Middle frontal gyrus (tissue), 1 donor: Measurements from ENCODE around the gene MLNR.

Experiments used
- DNase-seq: peaks from one replicate; pipeline ENCODE4 v3.0.0-alpha.2; 2015; ENCODE audit warnings: low spot score; ENCODE audit errors: extremely low spot score

Gene MLNR

DNA sequence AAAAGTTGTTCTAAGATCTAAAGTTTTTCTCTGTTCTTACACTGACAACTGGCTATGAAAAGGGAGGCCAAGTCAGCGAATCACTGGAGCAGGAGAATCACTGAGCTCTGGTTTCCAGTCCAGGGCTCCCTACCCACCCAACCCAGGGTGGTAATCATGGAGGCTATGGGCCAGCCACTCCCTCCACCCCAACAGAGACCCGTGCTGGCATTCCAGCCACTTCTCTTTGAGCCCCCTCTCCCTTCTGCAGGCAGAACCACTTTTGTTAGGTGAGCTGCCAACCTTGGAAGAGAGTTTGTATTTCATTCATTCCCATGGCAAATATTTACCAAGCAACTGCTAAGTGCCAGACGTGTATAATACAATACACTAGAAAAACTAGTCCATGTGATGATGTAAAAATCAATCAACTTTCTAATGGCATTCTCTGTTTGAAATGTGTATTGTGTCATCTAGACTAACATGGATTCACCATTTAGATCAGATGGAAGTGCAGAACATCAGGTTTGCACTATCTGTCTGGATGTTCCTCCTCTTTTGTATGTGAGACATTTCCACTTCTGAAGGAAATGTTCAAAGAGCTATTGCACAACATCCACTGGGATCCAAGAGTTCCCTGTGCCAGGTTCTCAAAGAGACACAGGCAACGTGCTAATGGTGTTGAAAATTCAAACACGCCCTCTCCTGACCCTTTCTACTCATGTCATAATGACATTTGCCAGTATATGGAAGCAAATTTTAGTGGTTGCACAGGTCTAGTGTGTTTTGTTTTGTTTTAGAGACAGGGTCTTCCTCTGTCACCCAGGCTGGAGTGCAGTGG, 5.3 kb downstream of the MLNR start:
- no peak for DNase-seq

DNA sequence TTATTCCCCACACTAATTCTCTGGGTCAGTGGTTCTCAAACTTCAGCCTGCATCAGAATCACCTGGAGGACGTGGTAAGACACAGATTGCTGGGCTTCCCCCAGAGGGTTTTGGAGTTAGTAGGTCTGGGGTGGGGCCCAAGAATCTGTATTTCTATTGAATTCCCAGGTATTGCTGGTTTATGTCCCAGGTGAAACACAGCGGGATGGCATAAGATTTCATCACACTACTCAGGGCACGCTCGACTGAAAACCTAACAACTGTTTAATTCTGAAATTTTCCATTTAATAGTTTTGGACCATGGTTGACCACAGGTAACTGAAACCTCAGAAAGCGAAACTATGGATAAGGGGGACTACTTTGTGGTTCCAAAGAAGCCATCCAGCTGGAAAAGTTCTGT, 6.5 kb downstream of the MLNR start:
- no peak for DNase-seq

DNA sequence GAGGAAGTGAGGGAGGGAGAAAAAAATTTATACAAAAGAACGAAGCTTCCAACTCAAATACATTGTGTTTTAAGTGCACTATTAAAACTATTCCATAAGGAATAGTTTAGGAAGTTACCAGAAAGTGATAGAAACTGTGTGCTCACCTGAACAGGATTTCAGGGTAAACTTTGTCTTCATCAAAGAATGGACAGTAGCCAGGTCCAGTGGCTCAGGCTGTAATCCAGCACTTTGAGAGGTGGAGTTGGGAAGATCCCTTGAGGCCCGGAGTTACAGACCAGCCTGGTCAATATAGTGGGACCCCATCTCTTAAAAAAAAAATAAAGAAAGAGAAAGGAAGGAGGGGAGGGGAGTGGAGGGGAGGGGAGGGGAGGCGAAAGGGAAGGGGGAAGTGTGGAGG, 14.6 kb downstream of the MLNR start:
- DNase-seq = no peak

DNA sequence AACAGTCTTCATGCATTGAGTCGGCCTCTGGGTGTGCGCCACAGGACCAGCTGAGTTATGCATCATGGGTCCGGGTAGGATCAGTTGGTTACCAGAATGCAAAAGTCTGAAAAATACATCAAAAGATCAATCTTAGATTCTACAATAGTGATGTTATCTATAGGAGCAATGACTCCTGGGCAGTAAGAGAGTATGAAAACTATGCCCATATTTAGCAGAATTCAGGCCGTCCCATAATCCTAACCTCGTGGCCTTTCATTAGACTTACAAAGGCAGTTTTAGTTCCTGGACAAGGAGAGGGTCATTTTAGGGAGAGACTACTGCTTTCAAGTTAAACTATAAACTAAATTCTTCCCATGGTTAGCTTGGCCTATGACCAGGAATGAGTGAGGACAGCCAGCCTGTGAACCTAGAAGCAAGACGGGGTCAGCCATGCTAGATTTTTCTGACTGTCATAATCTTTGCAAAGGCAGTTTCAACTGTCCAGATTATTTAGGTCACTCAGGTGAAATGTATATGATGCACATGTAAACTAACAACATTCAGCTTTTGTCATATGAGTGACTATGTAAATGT, 15.8 kb downstream of the MLNR start:
- no peak for DNase-seq

DNA sequence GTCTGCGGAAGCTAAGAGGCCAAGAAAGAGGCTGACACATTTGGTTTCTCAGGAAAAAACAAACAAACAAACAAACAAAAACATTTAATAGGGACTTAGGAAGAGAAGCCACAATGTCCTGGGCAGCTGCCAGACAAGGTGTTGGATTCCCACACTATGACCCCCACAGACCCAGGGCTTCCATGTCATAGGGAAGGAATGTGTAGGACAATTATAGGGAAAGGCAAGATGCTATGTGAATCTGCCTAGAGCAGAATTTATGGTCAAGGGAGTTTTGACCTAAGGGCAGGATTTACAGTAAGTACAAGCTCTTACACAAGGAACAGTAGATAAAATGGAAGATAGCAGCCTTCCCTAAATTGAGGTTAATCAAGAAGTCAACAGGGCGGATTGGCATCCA, 18.5 kb downstream of the MLNR start:
- DNase-seq = no peak

DNA sequence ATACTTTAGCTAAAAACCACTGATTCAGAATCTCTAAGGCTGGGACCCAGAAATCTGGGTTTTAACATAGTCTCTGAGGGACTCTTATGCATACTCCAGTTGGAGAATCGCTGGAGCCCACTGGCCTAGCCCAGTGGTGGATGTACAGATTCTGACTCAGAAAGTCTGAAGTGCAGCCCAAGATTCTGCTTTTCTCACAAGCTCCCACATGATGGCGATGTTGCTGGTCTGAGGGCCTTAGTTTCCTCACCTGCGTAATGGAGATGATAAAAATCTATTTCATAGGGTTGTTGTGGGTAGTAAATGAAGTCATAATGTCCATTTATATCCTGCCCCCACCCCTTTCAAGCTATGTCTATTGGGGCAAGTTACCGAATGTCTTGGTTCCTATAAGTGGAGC, 19.9 kb downstream of the MLNR start:
- no peak for DNase-seq

DNA sequence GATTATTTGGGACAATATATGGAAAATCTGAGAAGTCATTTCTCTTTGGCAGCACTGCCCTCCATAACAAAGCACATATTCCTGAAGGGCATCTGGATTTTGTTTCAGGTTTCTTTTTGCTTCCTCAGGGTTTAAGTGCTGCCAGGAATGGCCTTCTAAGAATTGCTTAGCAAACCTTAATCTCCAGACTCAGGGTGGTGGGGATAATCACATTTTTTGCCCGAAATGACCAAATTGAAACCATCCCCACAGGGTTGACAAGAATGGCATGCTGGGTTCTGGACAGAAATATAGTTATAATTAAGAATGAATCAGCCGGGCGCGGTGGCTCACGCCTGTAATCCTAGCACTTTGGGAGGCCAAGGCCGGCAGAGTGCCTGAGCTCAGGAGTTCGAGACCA, 21.2 kb downstream of the MLNR start:
- no peak for DNase-seq

DNA sequence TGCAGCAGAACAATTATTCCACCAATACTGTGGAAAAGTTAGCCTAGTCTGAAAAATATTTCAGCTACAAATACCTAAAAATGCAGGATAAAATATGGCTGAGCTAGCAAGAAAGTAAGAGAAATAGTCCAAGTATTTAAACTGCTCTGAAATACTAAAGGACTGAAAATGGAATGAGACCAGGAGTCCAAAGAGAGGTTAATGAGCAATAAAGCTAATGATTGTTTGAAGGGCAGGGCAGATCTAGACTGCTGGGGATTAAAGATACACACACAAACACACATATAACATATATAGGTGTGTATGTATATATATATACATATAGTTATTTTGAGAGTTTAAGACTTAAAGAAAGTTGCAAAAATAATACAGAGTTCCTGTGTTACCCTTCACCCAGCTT, 25.0 kb downstream of the MLNR start:
- no peak for DNase-seq

DNA sequence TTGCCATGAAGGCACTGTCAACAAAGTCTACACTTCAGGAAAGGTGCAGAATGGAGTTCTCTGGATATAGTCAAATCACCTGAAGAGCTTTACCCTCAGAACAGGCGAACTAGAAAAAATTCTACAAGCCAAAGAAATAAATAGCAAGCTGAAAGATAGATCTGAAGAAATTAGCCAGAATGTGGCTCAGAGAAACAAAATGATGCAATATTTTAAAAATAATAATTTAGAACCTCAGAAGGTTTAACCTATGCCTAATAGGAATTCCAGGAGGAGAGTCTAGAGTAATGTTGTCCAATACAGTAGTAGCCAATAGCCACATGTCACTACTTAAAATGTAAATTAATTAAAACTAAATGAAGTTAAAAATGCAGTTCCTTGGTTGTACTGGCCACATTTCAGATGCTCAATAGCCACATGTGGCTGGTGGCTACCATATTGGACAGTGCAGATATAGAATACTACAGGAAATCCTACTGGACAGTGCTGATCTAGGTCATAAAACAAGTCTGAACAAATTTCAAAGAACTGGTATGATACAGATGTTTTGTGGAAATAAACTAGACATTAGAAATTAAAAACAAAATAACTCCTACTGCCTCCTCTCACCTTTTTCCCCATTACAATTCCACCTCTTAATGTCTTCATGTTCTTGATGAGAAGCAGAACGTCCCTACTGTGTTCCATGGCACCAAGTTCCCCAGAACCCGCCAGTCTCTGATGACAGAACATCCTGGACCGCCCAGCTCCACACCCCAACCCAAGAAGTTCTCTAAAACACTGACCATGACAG, 26.9 kb downstream of the MLNR start:
- DNase-seq = no peak

DNA sequence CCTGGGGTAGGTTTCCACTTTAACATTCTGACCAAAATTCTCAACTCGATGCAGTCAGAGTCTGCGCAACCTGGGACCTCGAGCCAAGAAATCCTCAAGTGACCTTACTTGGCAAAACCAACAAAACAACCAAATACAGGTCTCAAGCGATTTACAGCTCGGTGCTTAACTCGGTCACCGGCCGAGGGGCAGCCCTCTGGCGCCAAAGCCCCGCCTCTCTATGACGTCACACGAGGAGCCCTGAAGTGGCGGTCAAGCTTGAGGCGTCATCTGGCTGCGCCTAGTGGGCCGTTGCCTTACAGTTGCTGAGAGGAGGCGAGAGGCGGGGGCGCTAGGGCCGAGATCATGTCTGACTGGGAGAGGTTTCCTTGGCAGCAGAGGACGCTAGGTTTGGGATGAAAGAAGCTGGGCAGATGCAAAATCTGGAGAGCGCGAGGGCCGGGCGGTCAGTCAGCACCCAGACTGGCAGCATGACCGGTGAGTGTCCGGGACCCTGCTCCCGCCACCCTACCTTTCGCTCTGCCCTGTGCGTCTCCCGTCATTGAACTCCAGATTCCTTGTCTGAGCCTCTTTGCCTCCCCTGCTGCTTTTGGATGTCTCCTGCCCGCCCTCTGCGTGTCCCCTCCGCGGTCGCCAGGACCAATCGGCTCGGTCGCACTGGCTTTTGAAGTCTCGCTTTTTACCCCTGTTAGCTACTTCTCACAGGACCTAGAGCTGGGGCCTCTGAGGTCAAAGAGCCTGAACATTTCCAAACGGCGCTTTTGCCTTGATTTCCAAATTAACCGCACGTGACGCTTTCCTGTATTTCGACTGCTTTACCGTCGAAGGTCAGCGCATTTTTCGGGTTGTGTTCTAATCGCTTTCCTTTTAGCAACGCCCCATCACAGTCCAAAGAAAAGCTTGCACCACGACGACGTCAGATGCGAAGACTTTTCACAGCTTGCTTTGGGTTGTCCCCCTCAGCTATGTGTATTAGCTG, 27.8 kb downstream of the MLNR start, which contains the start of gene CDADC1:
CDADC1 (plus strand) TSS at position 283 of the 979 bp plus-strand sequence; CDS start at position 396, 113 bp downstream.
- DNase-seq = peak; percentile 96

DNA sequence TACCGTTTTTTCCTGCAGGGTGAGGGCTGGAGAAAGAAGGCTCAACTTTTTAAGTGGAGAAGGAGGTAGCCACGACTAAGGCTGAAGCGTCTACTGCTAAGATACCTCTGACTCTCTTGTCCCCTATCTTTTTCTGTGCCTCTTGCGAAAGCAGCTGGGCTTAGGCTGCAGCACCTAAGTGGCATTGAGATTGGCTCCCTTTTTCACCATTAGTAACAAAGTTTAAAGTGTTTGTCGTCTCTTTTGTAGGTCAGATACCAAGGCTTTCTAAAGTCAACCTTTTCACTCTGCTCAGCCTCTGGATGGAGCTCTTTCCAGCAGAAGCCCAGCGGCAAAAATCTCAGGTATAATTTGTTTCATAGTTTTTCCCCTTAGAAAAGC, 28.5 kb downstream of the MLNR start:
- DNase-seq = no peak

DNA sequence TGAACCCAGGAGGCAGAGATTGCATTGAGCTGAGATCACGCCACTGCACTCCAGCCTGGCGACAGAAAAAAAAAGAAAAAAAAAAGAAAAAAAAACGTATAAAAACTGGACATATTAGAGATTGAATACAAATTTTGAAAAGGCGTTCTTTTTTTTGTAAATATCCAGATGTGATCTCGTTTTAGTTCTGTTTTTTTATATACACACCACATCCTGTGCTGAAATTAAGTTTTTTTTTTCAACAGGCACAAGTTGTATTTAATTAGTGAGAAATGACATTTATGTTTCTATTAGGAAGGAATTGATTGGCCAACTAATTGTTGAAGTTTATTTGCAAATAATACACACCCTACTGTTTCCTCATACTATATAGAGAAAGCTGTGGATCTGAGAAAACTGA, 31.2 kb downstream of the MLNR start:
- DNase-seq = no peak

DNA sequence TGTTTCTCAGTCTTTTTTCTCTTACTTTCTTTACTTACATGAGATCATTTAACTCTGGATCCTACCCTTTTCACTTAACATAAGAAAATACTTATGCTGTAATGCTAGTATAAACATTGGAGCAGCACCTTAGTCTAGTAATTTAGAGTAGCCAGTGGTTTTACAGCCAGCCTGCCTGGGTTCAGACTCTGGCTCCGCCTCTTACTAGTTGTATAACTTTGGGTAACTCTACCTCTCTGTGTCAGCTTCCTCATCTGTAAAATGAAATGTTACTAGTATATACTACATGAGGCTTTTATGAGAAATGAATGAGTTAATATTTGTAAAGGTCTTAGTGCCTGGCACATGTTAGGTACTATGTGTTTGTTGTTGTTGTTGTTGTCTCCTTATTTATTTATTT, 33.2 kb downstream of the MLNR start:
- DNase-seq = no peak

DNA sequence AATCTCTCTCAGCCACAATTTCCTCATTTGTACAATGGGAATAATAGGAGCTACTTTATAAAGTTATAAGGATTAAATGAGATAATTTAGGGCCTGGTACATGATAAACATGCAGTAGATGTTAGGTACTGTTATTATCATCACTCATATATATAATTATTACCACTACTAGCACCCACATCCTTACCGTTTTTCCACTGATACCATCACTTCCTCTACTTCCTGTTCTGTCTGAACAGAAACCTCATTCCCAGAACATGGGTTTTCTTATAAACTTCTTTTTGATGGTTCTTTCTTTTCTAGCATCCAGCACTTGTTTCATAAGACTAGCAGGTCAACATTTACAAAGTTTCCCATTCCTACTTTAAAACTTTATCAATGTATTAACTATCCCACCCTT, 33.9 kb downstream of the MLNR start:
- no peak for DNase-seq

DNA sequence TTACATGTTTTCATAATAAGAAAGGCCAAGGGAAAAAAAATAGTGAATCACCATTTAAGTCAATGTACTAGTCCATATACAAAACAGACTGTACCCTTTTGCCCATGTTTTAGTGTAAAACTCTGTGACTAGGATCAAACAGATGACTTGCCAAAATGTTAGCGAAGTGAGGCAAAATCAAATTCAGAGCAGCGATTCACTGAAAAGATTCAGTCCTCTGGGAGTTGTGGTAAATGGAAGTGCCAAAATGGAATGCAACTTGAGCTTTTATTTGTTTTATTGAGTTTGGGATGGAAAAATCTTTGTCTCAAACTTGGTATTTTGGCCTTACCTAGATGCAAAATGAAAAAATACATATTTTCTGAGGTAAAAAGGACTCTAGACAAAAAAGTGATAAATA, 36.7 kb downstream of the MLNR start:
- DNase-seq = no peak

DNA sequence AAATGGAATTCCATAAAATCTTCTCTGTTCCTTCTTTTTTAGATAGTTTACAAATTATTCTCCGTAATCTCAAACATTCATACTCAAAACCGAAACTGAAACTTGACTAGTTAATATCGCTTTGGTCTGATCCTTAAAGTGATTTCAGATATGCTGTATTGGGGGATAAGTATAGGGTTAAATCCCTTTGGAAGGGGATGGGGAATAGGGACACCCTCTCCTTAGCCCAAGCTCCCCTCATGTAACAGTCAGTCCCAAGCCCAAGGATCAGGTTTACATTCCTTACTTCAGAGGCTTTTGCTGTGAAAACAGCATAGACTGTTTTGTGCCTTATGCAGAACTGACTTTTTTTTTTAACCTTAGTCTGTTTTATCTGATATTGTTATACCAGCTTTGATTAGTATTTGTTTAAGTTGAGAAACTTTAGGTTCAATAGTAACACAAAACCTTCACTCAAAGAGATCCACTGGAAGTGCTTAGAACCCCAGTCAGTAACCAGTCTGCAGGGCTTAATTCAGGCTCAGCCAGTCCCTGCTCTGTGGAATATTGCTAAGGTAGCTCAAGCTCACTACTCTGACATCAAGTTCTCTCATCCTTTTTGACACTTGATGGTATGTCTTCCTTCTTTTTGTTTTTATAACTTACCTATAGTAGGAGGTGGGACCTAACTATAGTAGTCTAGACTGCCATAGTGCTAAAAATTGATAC, 38.1 kb downstream of the MLNR start:
- no peak for DNase-seq

DNA sequence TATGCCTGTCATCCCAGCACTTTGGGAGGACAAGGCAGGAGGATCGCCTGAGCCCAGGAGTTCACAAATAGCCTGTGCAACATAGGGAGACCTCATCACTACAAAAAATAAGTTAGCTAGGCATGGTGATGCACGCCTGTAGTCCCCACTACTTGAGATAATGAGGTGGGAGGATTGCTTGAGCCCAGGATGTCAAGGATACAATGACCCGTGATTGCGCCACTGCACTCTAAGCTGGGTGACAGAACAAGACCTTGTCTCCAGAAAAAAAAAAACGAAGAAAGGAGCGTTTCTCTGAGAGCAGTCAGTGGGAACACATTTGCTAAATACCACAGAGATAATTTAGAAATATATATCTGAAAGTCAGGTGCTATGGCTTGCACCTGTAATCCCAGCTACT, 39.4 kb downstream of the MLNR start:
- DNase-seq = no peak

DNA sequence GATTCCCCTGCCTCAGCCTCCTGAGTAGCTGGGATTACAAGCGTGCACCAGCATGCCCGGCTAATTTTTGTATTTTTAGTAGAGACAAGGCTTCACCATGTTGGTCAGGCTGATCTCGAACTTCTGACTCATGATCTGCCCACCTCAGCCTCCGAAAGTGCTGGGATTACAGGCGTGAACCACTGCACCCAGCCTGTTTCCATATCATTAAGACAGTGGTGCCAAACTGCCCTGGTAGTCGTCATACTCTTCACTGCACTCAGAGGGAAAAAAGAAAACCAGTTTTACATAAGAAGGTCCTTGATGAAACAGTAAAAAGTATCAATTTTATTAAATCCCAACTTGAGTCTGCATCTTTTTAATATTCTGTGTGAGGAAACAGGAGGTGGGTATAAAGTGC, 42.5 kb downstream of the MLNR start:
- DNase-seq = no peak

DNA sequence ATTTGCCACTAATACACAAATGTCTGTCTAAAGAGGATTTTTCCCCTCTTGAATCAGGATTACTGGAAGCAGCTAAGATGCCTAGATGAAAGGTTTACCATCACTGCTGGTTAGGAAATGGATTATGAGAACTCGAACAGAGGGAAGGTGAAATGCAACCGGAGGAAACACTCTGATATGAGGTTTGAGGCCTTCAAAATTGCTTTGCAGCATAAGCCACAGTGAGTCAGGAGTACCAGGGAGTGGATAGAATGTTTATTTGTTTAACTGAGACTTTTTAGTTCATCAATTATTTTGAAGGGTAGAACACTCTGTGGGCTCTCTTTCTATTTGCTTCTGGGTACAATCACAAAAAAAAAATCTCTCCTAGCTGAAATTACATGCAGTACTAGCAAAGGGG, 45.7 kb downstream of the MLNR start:
- no peak for DNase-seq

DNA sequence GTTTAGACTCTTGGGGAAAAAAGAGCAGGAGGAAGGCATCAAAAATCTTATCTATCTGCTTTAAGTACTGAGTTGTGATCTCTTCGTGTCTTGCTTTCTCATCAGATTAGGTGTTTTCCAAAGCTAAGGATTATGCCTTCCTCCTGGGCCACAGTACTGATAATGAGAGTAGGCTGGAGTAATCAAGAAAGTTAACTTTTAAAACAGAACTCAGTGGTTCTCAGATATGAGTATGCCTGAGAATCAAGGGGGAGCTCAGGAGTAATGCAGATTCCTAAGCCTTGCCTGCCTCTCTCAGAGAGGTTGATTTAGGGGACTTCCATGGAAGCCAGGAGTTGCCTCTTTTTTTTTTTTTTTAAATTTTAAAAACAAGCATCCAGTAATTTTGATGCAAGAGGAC, 51.1 kb downstream of the MLNR start:
- DNase-seq = no peak
